Lower lobe of right lung (tissue), 2 donors: ENCODE results near the gene KIAA1549. TPM values are rescaled to one million over a fixed set of nuclear protein-coding genes. Genes with fewer than 3 reads are reported as not detected.

Experiments
- ATAC-seq, 2 donors: fragments of 200-7000 bp; cut with Tn5 transposase; one replicate each; pipeline ENCODE4 v1.9.1; 2020 to 2022; ENCODE audit warnings: mild to moderate bottlenecking in 2 of 2, moderate library complexity in 2 of 2
- DNase-seq: peaks from one replicate; pipeline ENCODE4 v3.0.0-alpha.2; 2020
- H3K27ac ChIP-seq: fragments of 200-600 bp; one replicate; pipeline ENCODE4 v1.8.0; 2022
- H3K27me3 ChIP-seq: fragments of 200-600 bp; one replicate; pipeline ENCODE4 v1.8.0; 2022; ENCODE audit warnings: low read depth
- H3K36me3 ChIP-seq: fragments of 200-600 bp; one replicate; pipeline ENCODE4 v1.8.0; 2022; ENCODE audit warnings: mild to moderate bottlenecking
- H3K4me1 ChIP-seq: fragments of 200-600 bp; one replicate; pipeline ENCODE4 v1.8.0; 2022
- H3K4me3 ChIP-seq: fragments of 200-600 bp; one replicate; pipeline ENCODE4 v1.8.0; 2022; ENCODE audit warnings: mild to moderate bottlenecking
- H3K9me3 ChIP-seq: fragments of 200-600 bp; one replicate; pipeline ENCODE4 v1.8.0; 2022
- CTCF ChIP-seq: fragments of 200-600 bp; IDR thresholded peaks from one replicate; pipeline ENCODE4 v1.8.0; 2022; ENCODE audit warnings: antibody characterized with exemption, mild to moderate bottlenecking
- intact Hi-C: fragments of 100-400 bp; cut with DNase I; formaldehyde crosslinking; loops from one replicate; pipeline ENCODE4 v1.11.0; 2022
- total RNA-seq: library from RNA; stranded (reverse); fragmentation: NEBNext Ultra II Directional; extraction: Animal tissue kit (Norgen Biotek cat#: 25700); gene quantifications from one replicate; pipeline ENCODE4 v1.2.1, GENCODE V29; 2021
- donor health status: DM: no; HTN: yes; CAD: no; lungs with severe emphysema.

The KIAA1549 gene
- total RNA-seq, 1 donor from 2014 or later: 5.3 TPM

DNA sequence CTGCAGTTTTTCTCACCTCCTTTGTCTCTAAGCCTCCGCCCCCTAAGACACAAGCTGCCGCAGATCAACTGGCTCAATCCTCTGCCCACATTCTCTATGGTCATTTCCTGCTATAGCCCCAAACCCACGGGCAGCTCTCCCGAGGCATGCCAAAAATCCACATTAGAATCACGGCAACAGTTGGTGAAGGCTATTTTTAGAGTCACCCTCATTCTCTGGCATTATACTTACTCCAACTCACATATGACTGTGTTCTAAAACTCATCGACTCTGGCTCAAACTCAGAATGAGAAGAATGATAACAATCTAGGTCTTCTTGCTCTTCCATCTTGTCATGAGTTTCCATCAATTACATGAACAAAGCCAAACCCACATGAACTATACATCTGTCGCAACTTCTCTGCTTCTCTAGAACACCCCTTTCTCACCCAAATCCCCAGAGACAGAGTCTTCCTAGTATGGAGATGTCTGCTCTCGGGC, 10.9 kb upstream of the KIAA1549 start:
- DNase-seq: no peak
- intact Hi-C loops: no loop called here
- Histone ChIP-seq H3K4me1 (no peaks in the 10 kb centered on the region), H3K27ac (no peak overlapping the region), H3K27me3 (no peaks in the 10 kb centered on the region), H3K36me3 (no peaks in the 10 kb centered on the region), H3K9me3 (peaks cover 6% of the 10 kb centered on the region), H3K4me3 (no peak overlapping the region)
- ATAC-seq: no peak
- no peak for TF ChIP-seq CTCF

DNA sequence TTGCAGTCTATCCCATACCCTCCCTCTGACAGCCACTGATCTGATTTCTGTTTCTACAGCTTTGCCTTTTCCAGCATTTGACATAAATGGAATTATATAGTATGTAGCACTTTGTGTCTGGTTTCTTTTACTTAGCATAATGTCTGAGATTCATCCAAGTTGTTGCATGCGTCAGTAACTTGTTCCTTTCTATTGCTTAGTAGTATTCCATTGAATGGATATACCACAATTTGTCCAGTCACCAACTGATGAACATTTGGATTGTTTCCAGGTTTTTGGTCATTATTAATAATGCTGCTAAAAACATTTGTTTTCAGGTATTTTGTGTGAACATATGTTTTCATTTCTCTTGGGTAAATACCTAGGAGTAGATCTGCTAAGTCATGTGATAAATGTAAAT, 6.5 kb upstream of the KIAA1549 start:
- Histone ChIP-seq H3K36me3 (no peaks in the 10 kb centered on the region), H3K4me1 (no peaks in the 10 kb centered on the region), H3K27me3 (no peaks in the 10 kb centered on the region), H3K9me3 (peaks cover 6% of the 10 kb centered on the region), H3K27ac (no peak overlapping the region), H3K4me3 (no peak overlapping the region)
- no peak for TF ChIP-seq CTCF
- intact Hi-C loops: no loop called here
- DNase-seq (no peak), ATAC-seq (no peak)

- no peak for TF ChIP-seq CTCF
- H3K27ac ChIP-seq: no peak overlapping the region
- DNase-seq (no peak), ATAC-seq (no peak)
- peak overlapping the region; percentile 60 for H3K4me3 ChIP-seq
- peaks cover 3% of the 10 kb centered on the region for H3K27me3 ChIP-seq
- H3K9me3 ChIP-seq: no peaks in the 10 kb centered on the region
- no peaks in the 10 kb centered on the region for H3K36me3 ChIP-seq
- peaks cover 17% of the 10 kb centered on the region for H3K4me1 ChIP-seq
- intact Hi-C loops: no loop called here
Measured at GRCh38 chr7:138982204-138982623, 1.0 kb upstream of the KIAA1549 start.

DNA sequence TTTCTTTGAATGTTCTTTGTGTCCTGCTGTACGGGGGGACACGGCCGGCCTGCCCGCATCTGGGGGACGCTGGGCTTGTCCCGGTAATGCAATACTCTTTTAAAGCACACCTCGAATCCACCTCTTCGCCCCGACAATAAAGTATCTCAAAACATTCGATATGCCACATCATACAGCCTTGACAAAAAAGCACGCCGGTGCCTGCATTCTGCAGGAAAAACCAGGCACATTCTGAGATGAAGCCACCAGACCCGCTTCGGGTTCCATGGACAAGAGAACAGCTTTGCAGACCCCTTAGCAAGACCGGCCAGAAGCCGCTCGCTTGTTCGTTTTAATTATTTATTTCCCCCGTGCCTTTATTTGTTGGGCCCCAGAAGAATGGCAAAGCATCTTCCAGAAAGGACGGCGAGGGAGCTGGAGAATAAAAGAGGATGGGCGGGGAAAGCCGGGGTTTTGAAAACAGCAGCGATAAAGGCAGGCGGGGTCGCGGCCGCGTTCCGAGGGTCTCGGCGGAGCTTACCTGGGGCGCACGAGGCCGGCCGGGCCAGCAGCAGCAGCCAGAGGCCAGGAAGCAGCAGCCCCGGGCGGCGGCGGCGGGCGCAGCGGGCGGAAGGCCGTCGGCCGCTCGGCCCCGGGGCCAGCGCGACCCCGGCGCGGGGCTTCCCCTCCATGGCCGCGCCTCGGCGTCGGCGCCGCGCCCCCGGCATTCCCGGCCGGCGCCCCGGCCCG, 462 bp downstream of the KIAA1549 start:
- Histone ChIP-seq H3K27ac (peak overlapping the region; percentile 24), H3K36me3 (no peaks in the 10 kb centered on the region), H3K27me3 (peaks cover 4% of the 10 kb centered on the region), H3K9me3 (no peaks in the 10 kb centered on the region), H3K4me1 (peaks cover 17% of the 10 kb centered on the region), H3K4me3 (peak overlapping the region; percentile 71)
- intact Hi-C loops: no loop called here
- TF ChIP-seq CTCF: no peak
- peak; percentile 50 for DNase-seq
- ATAC-seq: peak; percentile 41 to 53

DNA sequence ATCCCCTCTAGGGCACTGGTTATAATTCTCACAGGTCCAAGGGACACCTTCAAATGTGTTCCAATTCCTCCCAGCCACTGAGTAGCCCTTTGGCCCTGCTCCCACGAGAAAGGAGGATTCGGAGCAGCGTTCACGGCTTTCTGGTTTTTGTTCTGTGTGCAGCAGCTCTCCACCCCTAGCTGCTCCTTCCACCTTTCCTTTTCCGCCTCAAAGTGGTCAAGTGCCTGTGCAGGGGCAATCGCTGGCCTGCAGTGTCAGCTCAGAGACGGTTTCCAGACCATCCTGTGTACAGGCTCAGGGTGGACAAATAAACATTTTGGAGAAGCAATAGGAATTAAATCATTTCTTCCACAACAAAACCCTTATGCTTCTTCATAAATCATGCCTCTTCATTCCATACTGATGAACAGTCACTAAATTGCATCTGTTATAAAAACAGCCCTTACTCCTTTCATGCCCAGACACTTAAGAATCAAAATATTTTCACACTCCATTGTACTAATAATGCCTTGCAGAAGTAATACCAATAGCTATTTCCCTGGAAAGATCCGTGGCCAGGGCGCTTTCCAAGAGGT, 1.1 kb downstream of the KIAA1549 start:
- no peak for DNase-seq
- no peaks in the 10 kb centered on the region for H3K36me3 ChIP-seq
- H3K27ac ChIP-seq: no peak overlapping the region
- no peak for ATAC-seq
- intact Hi-C loops: no loop called here
- no peaks in the 10 kb centered on the region for H3K9me3 ChIP-seq
- H3K27me3 ChIP-seq: peaks cover 4% of the 10 kb centered on the region
- H3K4me3 ChIP-seq: peak overlapping the region; percentile 71
- no peak for TF ChIP-seq CTCF
- peaks cover 17% of the 10 kb centered on the region for H3K4me1 ChIP-seq
